Glutamatergic neuron (in vitro differentiated cells): ENCODE measurements around the gene C17orf50. TPM values are rescaled to one million over a fixed set of nuclear protein-coding genes. Genes with fewer than 3 reads are reported as not detected.

Experiments used
- DNase-seq: peaks from one replicate; pipeline ENCODE4 v3.0.0; 2022
- H3K27ac Mint-ChIP-seq: one replicate; pipeline ENCODE4 v1.8.0; 2020; ENCODE audit warnings: mild to moderate bottlenecking, mixed read lengths, inconsistent platforms; ENCODE audit not compliant: unreplicated experiment
- H3K27me3 Mint-ChIP-seq: one replicate; pipeline ENCODE4 v1.8.0; 2020; ENCODE audit warnings: mild to moderate bottlenecking, moderate library complexity, mixed read lengths, inconsistent platforms; ENCODE audit not compliant: unreplicated experiment
- H3K36me3 Mint-ChIP-seq: one replicate; pipeline ENCODE4 v1.8.0; 2020; ENCODE audit warnings: mild to moderate bottlenecking, mixed read lengths, inconsistent platforms; ENCODE audit not compliant: unreplicated experiment
- H3K4me1 Mint-ChIP-seq: one replicate; pipeline ENCODE4 v1.8.0; 2020; ENCODE audit warnings: mild to moderate bottlenecking, low read depth, mixed read lengths, inconsistent platforms; ENCODE audit not compliant: unreplicated experiment
- H3K4me3 Mint-ChIP-seq: one replicate; pipeline ENCODE4 v1.8.0; 2020; ENCODE audit warnings: mild to moderate bottlenecking, mixed read lengths, inconsistent platforms; ENCODE audit not compliant: unreplicated experiment
- H3K9me3 Mint-ChIP-seq: one replicate; pipeline ENCODE4 v1.8.0; 2020; ENCODE audit warnings: mild to moderate bottlenecking, moderate library complexity, mixed read lengths, inconsistent platforms; ENCODE audit not compliant: unreplicated experiment
- total RNA-seq: library from RNA; stranded (reverse); fragmentation: NEBNext Ultra II Directional; extraction: Animal tissue kit (Norgen Biotek cat#: 25700); gene quantifications from one replicate; pipeline ENCODE4 v1.2.1, GENCODE V29; 2021; ENCODE audit not compliant: unreplicated experiment
- TF ChIP-seq, protein P1 (sequence below): fragments of 200-600 bp; sonication (generic); IDR thresholded peaks from one replicate; pipeline ENCODE4 v1.5.0; 2021; ENCODE audit not compliant: partially characterized antibody, unreplicated experiment

C17orf50 gene
- total RNA-seq, 1 donor from 2014 or later, result not detected

DNA sequence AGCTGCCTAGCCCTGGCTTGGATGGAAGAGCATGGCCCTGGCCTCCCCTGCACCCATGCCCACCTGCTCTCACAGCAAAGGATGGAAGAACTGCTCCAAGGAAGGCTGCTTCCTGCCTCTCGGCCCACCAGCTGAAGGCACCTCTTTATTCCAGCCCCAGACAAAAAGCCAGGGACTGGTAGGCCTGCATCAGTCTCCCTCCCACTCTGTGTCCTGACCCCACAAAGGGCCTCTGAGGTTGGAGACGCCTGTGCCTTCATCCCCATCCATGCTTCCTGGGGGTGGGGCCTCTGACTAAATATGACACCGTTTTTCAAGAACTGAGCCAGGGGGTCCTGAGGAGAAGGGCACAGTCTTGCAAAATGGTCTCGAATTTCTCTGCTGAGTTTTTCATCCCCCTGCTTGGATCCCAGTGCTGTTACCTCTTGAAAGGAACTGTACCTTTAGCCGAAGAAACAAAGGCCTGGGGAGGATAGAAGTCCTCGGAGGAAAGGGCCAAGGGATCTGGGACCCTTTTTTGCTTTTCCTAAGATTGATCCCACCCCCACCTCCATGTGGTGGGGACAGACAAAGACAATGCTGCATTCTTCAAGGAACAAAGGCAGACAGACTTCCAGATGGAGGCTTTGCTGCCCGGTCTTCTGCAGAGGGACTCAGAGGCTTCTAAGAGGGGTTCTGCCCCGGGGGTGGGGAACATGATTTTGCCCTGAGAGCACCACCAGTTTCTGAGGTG lies 5.2 kb downstream of the C17orf50 start:
- Mint-ChIP-seq H3K27ac (no peak overlapping the region), H3K4me3 (no peak overlapping the region), H3K9me3 (peaks cover 5% of the 10 kb centered on the region), H3K27me3 (peaks cover 3% of the 10 kb centered on the region), H3K4me1 (peaks cover 3% of the 10 kb centered on the region), H3K36me3 (peaks cover 3% of the 10 kb centered on the region)
- TF ChIP-seq, protein P1, sequence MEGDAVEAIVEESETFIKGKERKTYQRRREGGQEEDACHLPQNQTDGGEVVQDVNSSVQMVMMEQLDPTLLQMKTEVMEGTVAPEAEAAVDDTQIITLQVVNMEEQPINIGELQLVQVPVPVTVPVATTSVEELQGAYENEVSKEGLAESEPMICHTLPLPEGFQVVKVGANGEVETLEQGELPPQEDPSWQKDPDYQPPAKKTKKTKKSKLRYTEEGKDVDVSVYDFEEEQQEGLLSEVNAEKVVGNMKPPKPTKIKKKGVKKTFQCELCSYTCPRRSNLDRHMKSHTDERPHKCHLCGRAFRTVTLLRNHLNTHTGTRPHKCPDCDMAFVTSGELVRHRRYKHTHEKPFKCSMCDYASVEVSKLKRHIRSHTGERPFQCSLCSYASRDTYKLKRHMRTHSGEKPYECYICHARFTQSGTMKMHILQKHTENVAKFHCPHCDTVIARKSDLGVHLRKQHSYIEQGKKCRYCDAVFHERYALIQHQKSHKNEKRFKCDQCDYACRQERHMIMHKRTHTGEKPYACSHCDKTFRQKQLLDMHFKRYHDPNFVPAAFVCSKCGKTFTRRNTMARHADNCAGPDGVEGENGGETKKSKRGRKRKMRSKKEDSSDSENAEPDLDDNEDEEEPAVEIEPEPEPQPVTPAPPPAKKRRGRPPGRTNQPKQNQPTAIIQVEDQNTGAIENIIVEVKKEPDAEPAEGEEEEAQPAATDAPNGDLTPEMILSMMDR, result no peak
- DNase-seq, result no peak

DNA sequence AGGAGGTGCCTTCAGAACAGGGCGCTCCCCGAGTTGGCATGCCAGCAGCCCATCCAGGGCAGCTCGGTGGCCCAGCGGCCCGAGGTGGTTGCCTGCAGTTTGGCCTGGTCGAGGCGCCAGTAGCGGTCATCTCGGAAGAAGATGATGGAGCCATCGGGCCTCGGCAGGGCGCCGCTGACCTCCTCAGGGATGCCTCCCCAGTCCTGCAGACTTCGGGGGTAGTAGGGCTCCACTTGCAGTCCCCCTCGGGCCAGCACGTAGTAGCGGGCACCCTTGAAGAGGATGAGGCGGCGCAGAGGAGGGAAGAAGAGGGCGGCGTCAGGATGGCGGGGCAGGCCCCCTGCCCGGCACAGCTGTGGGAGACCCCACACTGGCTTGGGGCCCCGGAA lies 5.8 kb downstream of the C17orf50 start:
- no peak overlapping the region for H3K4me3 Mint-ChIP-seq
- peaks cover 3% of the 10 kb centered on the region for H3K27me3 Mint-ChIP-seq
- TF ChIP-seq, protein P1, result no peak

DNA sequence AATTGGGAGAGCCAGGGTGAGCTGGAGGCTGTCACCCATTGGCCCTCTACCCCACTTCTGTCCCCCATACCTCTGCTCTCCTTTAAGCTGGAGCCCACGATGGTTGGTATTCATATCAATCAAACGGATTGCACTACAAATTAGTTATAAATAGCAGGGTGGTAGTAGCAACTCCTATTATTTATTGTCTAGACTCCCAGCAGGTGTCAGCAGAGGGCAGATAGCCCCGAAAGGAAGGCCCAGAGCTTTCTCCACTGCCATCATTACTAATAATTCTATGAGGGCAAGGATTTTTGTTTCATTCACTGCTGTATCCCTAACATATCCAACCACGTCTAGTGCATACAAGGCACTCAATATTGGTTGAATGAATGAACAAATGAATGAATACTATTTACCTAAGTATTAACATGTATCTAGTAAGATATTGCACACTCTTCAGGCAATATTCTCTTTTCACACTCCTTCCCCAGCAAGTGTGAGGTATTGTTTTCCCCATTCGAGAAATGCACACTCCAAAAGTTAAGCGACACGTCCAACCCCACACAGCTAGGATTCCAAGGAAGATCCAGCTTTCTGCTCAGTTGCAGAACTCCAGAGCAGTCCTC lies 6.3 kb downstream of the C17orf50 start:
- Mint-ChIP-seq H3K9me3 (peaks cover 5% of the 10 kb centered on the region), H3K4me1 (peaks cover 3% of the 10 kb centered on the region), H3K27ac (no peak overlapping the region), H3K36me3 (no peaks in the 10 kb centered on the region), H3K4me3 (no peak overlapping the region), H3K27me3 (peaks cover 3% of the 10 kb centered on the region)
- TF ChIP-seq, protein P1, result no peak
- DNase-seq, result no peak

More for the DNA sequence above, 5.8 kb downstream of the C17orf50 start:
- peaks cover 3% of the 10 kb centered on the region for H3K36me3 Mint-ChIP-seq
- peaks cover 3% of the 10 kb centered on the region for H3K4me1 Mint-ChIP-seq
- H3K9me3 Mint-ChIP-seq, result peaks cover 5% of the 10 kb centered on the region
- H3K27ac Mint-ChIP-seq, result no peak overlapping the region
- DNase-seq, result no peak

DNA sequence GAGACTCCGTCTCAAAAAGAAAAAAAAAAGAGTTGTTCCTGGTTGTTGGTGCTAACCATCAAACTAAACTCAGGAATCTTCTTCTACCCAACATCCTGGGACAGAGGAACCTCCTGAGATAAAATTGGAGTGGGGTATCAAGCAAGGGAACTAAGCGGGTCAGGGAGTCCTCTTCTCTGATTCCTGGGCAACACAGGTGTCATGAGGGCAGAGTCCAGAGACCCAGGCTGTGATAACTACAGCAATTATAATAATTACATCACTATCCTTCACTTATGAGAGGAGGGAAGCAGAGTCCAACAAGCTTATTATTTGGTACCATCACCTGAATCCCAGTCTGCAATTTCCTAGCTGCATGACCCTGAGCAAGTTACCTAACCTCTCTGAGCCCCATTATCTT lies 8.1 kb downstream of the C17orf50 start:
- no peak for DNase-seq
- peaks cover 6% of the 10 kb centered on the region for H3K4me1 Mint-ChIP-seq

More for the DNA sequence above, 8.1 kb downstream of the C17orf50 start:
- Mint-ChIP-seq H3K27ac (no peak overlapping the region), H3K4me3 (no peak overlapping the region), H3K36me3 (no peaks in the 10 kb centered on the region), H3K27me3 (peaks cover 3% of the 10 kb centered on the region), H3K9me3 (peaks cover 5% of the 10 kb centered on the region)
- TF ChIP-seq, protein P1, result no peak
